Measurements from ENCODE around the gene FOXL3.
"Not testable (repeated sequence)": the region's sequence is repeated elsewhere in the genome, so short reads cannot be mapped to it uniquely, and the experiment has no call there.

- TF ChIP-seq CTCF (IDR thresholded peaks at IDR 0.05; ENCODE audit: low read depth, low read length, poor library complexity, severe bottlenecking); EZH2phosphoT487 (IDR thresholded peaks at IDR 0.05; ENCODE audit: borderline replicate concordance, low read length): not testable (repeated sequence)
Measured at GRCh38 chr7:242826-243579, 47.0 kb upstream of the FOXL3 start.
